HCT116 (cell line): ENCODE results near the gene ZNF655. TPM values are rescaled to one million over a fixed set of nuclear protein-coding genes. Genes with fewer than 3 reads are reported as not detected.

ENCODE experiments used
- ATAC-seq: fragments of 200-7000 bp; cut with Tn5 transposase; 2 replicates; pipeline ENCODE4 v1.9.1; 2020; ENCODE audit warnings: mild to moderate bottlenecking, moderate library complexity
- BruUV-seq: library from RNA; stranded (reverse); fragments of 400-500 nt; replicated peaks from 2 replicates; lab custom pipeline; 2021; lab: Mats Ljungman, UMichigan
- CTCF ChIA-PET: fragments of 300-600 bp; sonication (Branson Sonifier 250); formaldehyde crosslinking; loops from one replicate; lab custom pipeline; 2021; ENCODE audit warnings: antibody characterized with exemption; lab: Charles Lee
- POLR2A ChIA-PET: fragments of 300-600, 350-600 bp; sonication (Branson Sonifier 250); formaldehyde crosslinking; loops from one replicate; lab custom pipeline; 2021; ENCODE audit warnings: antibody characterized with exemption; lab: Charles Lee
- RAD21 ChIA-PET, 2 experiments: fragments of 300-600 bp; sonication (Branson Sonifier 250); formaldehyde crosslinking; loops; one replicate each; lab custom pipeline; 2023; ENCODE audit warnings: low total read pairs in 2 of 2; ENCODE audit not compliant: uncharacterized antibody in 2 of 2, unreplicated experiment in 2 of 2, low non-redundant PET in 1 of 2; lab: Charles Lee
- DNase-seq: peaks from one replicate; pipeline ENCODE4 v3.0.0-alpha.2; 2010; ENCODE audit warnings: low read depth, low spot score
- H2AFZ ChIP-seq: fragments of 200-600 bp; shearing (Covaris generic), sonication (generic); 2 replicates; pipeline ENCODE4 v1.6.1; 2017; ENCODE audit warnings: low read depth, mixed run types, mixed read lengths, antibody characterized with exemption, low read length; ENCODE audit not compliant: poor library complexity, severe bottlenecking
- H3K27ac ChIP-seq: 2 replicates; pipeline ENCODE4 v1.5.1; 2012; ENCODE audit warnings: low read depth, low read length
- H3K27me3 ChIP-seq: fragments of 200-600 bp; sonication (generic); 2 replicates; pipeline ENCODE4 v1.6.1; 2016; ENCODE audit warnings: mixed run types, low read length, mixed read lengths; ENCODE audit not compliant: insufficient read depth
- H3K36me3 ChIP-seq, 2 experiments: fragments of 200-500 bp in 1 of 2; fragments of 200-600 bp in 1 of 2; sonication (Bioruptor generic) in 1 of 2; sonication (generic) in 1 of 2; 2 replicates each; pipeline versions ENCODE4 v1.5.1 to v1.6.1; 2014 to 2016; ENCODE audit warnings: low read length in 2 of 2, inconsistent platforms in 1 of 2, mixed read lengths in 1 of 2, mixed run types in 1 of 2; ENCODE audit not compliant: insufficient read depth in 2 of 2, control insufficient read depth in 1 of 2
- H3K4me1 ChIP-seq, 2 experiments: fragments of 200-600 bp in 1 of 2; sonication (generic) in 1 of 2; 2 replicates each; pipeline versions ENCODE4 v1.5.1 to v1.6.1; 2012 to 2017; ENCODE audit warnings: low read length in 2 of 2, inconsistent platforms in 1 of 2, mild to moderate bottlenecking in 1 of 2, mixed read lengths in 1 of 2, mixed run types in 1 of 2, moderate library complexity in 1 of 2; ENCODE audit not compliant: insufficient read depth in 2 of 2, control insufficient read depth in 1 of 2
- H3K4me2 ChIP-seq: fragments of 200-600 bp; sonication (generic); 2 replicates; pipeline ENCODE4 v1.6.1; 2017; ENCODE audit warnings: mixed run types, low read length, mixed read lengths
- H3K4me3 ChIP-seq, 2 experiments: fragments of 200-600 bp in 1 of 2; sonication (generic) in 1 of 2; replicated peaks in 1 of 2; 2 replicates each; pipeline ENCODE4 v1.5.1; 2011 to 2016; ENCODE audit warnings: low read length in 2 of 2, control low read depth in 1 of 2, low read depth in 1 of 2, mild to moderate bottlenecking in 1 of 2, mixed read lengths in 1 of 2, mixed run types in 1 of 2
- H3K79me2 ChIP-seq: fragments of 200-600 bp; sonication (generic); 2 replicates; pipeline ENCODE4 v1.6.1; 2017; ENCODE audit warnings: mild to moderate bottlenecking, mixed run types, low read length, moderate library complexity, mixed read lengths; ENCODE audit not compliant: insufficient read depth
- H3K9ac ChIP-seq: fragments of 200-600 bp; sonication (generic); 2 replicates; pipeline ENCODE4 v1.6.1; 2016; ENCODE audit warnings: low read length, mixed read lengths
- H3K9me2 ChIP-seq: fragments of 200-600 bp; sonication (generic), shearing (Covaris generic); 2 replicates; pipeline ENCODE4 v1.6.1; 2017; ENCODE audit warnings: mixed run types, mild to moderate bottlenecking, moderate library complexity; ENCODE audit not compliant: insufficient read depth
- H3K9me3 ChIP-seq, 2 experiments: fragments of 200-500 bp in 1 of 2; fragments of 200-600 bp in 1 of 2; sonication (Bioruptor generic) in 1 of 2; sonication (generic) in 1 of 2; 2 replicates each; pipeline ENCODE4 v1.6.1; 2014 to 2017; ENCODE audit warnings: low read length in 2 of 2, mixed read lengths in 2 of 2, inconsistent platforms in 1 of 2, low read depth in 1 of 2, mild to moderate bottlenecking in 1 of 2, mixed run types in 1 of 2, moderate library complexity in 1 of 2; ENCODE audit not compliant: control insufficient read depth in 1 of 2, insufficient read depth in 1 of 2
- H4K20me1 ChIP-seq: fragments of 200-600 bp; sonication (generic), shearing (Covaris generic); 2 replicates; pipeline ENCODE4 v1.6.1; 2017; ENCODE audit warnings: mixed run types, mild to moderate bottlenecking, moderate library complexity; ENCODE audit not compliant: insufficient read depth
- ATF3 ChIP-seq: IDR thresholded peaks from 2 replicates; pipeline ENCODE4 v1.6.1; 2012
- CEBPB ChIP-seq: IDR thresholded peaks from 2 replicates; pipeline ENCODE4 v1.6.1; 2012; ENCODE audit warnings: low read depth
- JUND ChIP-seq: IDR thresholded peaks from 2 replicates; pipeline ENCODE4 v1.6.1; 2012
- MAX ChIP-seq: IDR thresholded peaks from 2 replicates; pipeline ENCODE4 v1.6.1; 2012
- SP1 ChIP-seq: IDR thresholded peaks from 2 replicates; pipeline ENCODE4 v1.6.1; 2012; ENCODE audit warnings: low read depth
- SRF ChIP-seq: IDR thresholded peaks from 2 replicates; pipeline ENCODE4 v1.6.1; 2012; ENCODE audit warnings: low read depth
- TCF7L2 ChIP-seq: IDR thresholded peaks from 2 replicates; pipeline ENCODE4 v1.7.0; 2011; ENCODE audit warnings: borderline replicate concordance, inconsistent platforms; ENCODE audit not compliant: insufficient read depth, insufficient read length; ENCODE audit errors: extremely low read depth
- ZFX ChIP-seq: fragments of 450-650 bp; IDR thresholded peaks from 2 replicates; pipeline ENCODE4 v1.6.1; 2017
- intact Hi-C: fragments of 100-400 bp; cut with micrococcal nuclease; formaldehyde crosslinking; loops from 2 replicates; pipeline ENCODE4 v1.10.0; 2022
- total RNA-seq: library from RNA; stranded (reverse); gene quantifications from one replicate; pipeline ENCODE4 v1.2.1, GENCODE V29; 2021; ENCODE audit not compliant: unreplicated experiment
- TF ChIP-seq, protein P1 (sequence below): IDR thresholded peaks from 2 replicates; pipeline ENCODE4 v1.6.1; 2011; ENCODE audit warnings: mild to moderate bottlenecking, low read length, moderate library complexity; ENCODE audit not compliant: insufficient replicate concordance; ENCODE audit errors: extremely low read depth
- TF ChIP-seq, protein P2 (sequence below), 3 experiments: fragments of 200-600 bp in 1 of 3; sonication (generic) in 1 of 3; IDR thresholded peaks in 2 of 3; conservative IDR thresholded peaks in 1 of 3; 2 replicates each; pipeline ENCODE4 v1.5.1; 2012 to 2017; ENCODE audit warnings: low read depth in 2 of 3, low read length in 2 of 3, antibody characterized with exemption in 1 of 3, borderline replicate concordance in 1 of 3, control low read depth in 1 of 3, mild to moderate bottlenecking in 1 of 3, mixed read lengths in 1 of 3, mixed run types in 1 of 3, moderate library complexity in 1 of 3; ENCODE audit not compliant: insufficient read depth in 1 of 3

ZNF655 gene
- total RNA-seq, 1 experiment from 2014 or later = 45.0 TPM

- H3K27me3 ChIP-seq = no peaks in the 10 kb centered on the region
- H3K27ac ChIP-seq = no peak overlapping the region
- BruUV-seq = no TSS peak
- ChIA-PET POLR2A (interaction anchor here (1.1 kb wide), 1 partner anchor 19 kb away, joined by 3 read pairs; no protein-coding TSS in a partner anchor), CTCF (no interaction called here), RAD21 (no interaction called here)
- no peak overlapping the region for H3K9ac ChIP-seq
- ATAC-seq = no peak
- H3K4me3 ChIP-seq = no peak overlapping the region
- H3K9me3 ChIP-seq = peaks cover 7 to 13% of the 10 kb centered on the region in 2 experiments; a peak in 2 of 4 replicates
- H2AFZ ChIP-seq = no peak overlapping the region
- no peaks in the 10 kb centered on the region for H3K4me1 ChIP-seq
- DNase-seq = no peak
- no peak overlapping the region for H3K4me2 ChIP-seq
- no peaks in the 10 kb centered on the region for H3K9me2 ChIP-seq
- H3K36me3 ChIP-seq = no peaks in the 10 kb centered on the region
- H4K20me1 ChIP-seq = no peaks in the 10 kb centered on the region
- TF ChIP-seq ZFX = no peak
- TF ChIP-seq JUND = no peak
- no peak for TF ChIP-seq ATF3
- TF ChIP-seq, protein P1, sequence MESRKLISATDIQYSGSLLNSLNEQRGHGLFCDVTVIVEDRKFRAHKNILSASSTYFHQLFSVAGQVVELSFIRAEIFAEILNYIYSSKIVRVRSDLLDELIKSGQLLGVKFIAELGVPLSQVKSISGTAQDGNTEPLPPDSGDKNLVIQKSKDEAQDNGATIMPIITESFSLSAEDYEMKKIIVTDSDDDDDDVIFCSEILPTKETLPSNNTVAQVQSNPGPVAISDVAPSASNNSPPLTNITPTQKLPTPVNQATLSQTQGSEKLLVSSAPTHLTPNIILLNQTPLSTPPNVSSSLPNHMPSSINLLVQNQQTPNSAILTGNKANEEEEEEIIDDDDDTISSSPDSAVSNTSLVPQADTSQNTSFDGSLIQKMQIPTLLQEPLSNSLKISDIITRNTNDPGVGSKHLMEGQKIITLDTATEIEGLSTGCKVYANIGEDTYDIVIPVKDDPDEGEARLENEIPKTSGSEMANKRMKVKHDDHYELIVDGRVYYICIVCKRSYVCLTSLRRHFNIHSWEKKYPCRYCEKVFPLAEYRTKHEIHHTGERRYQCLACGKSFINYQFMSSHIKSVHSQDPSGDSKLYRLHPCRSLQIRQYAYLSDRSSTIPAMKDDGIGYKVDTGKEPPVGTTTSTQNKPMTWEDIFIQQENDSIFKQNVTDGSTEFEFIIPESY = no peak
- no peak for TF ChIP-seq TCF7L2
- no peak for TF ChIP-seq SRF
- TF ChIP-seq MAX = no peak
- no peak for TF ChIP-seq SP1
- H3K79me2 ChIP-seq = no peaks in the 10 kb centered on the region
- intact Hi-C loops = no loop called here
Measured at GRCh38 chr7:99540542-99540941, 17.9 kb upstream of the ZNF655 start.

DNA sequence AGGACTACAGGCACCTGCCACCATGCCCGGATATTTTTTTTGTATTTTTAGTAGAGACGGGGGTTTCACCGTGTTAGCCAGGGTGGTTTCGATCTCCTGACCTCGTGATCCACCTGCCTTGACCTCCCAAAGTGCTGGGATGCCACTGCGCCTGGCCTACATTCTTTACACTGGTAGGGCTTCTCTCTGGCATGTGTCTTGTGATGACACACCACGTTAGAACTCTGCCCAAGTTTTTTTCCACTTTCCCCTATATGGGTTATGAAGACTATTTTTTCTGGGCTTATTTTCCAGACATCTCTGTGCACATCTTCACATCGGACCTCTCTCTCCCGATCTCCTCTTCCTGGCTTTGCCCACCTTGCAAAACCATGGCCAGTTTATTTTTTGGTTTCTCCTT is 17.2 kb upstream of the ZNF655 start:
- ATAC-seq = no peak
- H3K4me1 ChIP-seq = no peaks in the 10 kb centered on the region
- intact Hi-C loops = no loop called here
- no peak for DNase-seq
- no peak overlapping the region for H3K9ac ChIP-seq
- RAD21 ChIA-PET = no interaction called here
- TF ChIP-seq, protein P2, sequence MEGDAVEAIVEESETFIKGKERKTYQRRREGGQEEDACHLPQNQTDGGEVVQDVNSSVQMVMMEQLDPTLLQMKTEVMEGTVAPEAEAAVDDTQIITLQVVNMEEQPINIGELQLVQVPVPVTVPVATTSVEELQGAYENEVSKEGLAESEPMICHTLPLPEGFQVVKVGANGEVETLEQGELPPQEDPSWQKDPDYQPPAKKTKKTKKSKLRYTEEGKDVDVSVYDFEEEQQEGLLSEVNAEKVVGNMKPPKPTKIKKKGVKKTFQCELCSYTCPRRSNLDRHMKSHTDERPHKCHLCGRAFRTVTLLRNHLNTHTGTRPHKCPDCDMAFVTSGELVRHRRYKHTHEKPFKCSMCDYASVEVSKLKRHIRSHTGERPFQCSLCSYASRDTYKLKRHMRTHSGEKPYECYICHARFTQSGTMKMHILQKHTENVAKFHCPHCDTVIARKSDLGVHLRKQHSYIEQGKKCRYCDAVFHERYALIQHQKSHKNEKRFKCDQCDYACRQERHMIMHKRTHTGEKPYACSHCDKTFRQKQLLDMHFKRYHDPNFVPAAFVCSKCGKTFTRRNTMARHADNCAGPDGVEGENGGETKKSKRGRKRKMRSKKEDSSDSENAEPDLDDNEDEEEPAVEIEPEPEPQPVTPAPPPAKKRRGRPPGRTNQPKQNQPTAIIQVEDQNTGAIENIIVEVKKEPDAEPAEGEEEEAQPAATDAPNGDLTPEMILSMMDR (IDR thresholded peaks at IDR 0.05 in 2 of 3, conservative IDR thresholded peaks at IDR 0.05 in 1 of 3; ENCODE audit: borderline replicate concordance in 1 of 3, insufficient read depth in 1 of 3, low read depth in 2 of 3, low read length in 2 of 3) = no peak
- TF ChIP-seq CEBPB = no peak
- no peak overlapping the region for H2AFZ ChIP-seq
- no peak overlapping the region for H3K27ac ChIP-seq
- POLR2A ChIA-PET = no interaction called here
- CTCF ChIA-PET = no interaction called here
- no peaks in the 10 kb centered on the region for H4K20me1 ChIP-seq
- no peak overlapping the region for H3K4me3 ChIP-seq
- H3K27me3 ChIP-seq = no peaks in the 10 kb centered on the region
- BruUV-seq = no TSS peak
- no peaks in the 10 kb centered on the region for H3K79me2 ChIP-seq
- peaks cover 7 to 13% of the 10 kb centered on the region in 2 experiments; a peak in 2 of 4 replicates for H3K9me3 ChIP-seq
- H3K9me2 ChIP-seq = no peaks in the 10 kb centered on the region
- no peak overlapping the region for H3K4me2 ChIP-seq
- H3K36me3 ChIP-seq = no peaks in the 10 kb centered on the region
